Upper lobe of left lung (tissue), 6 donors: Measurements from ENCODE around the gene CENPP. TPM values are rescaled to one million over a fixed set of nuclear protein-coding genes. Genes with fewer than 3 reads are reported as not detected.

Experiments used
- ATAC-seq, 2 donors: fragments of 200-7000 bp; cut with Tn5 transposase; one replicate each; pipeline ENCODE4 v1.9.1; 2022; ENCODE audit warnings: mild to moderate bottlenecking in 2 of 2, moderate library complexity in 2 of 2; ENCODE audit not compliant: low FRiP score in 2 of 2
- DNase-seq, 2 donors: peaks; one replicate each; pipeline ENCODE4 v3.0.0-alpha.2; 2019 to 2020
- H3K27ac ChIP-seq, 4 donors: fragments of 200-600 bp; sonication (generic); one replicate each; pipeline ENCODE4 v1.5.1; 2016 to 2019
- H3K27me3 ChIP-seq, 4 donors: fragments of 200-600 bp; sonication (generic); one replicate each; pipeline ENCODE4 v1.5.1; 2017 to 2019
- H3K36me3 ChIP-seq, 4 donors: fragments of 200-600 bp; sonication (generic); one replicate each; pipeline ENCODE4 v1.5.1; 2016 to 2019
- H3K4me1 ChIP-seq, 4 donors: fragments of 200-600 bp; sonication (generic); one replicate each; pipeline ENCODE4 v1.5.1; 2018 to 2019
- H3K4me3 ChIP-seq, 4 donors: fragments of 200-600 bp; sonication (generic); one replicate each; pipeline ENCODE4 v1.5.1; 2017 to 2019; ENCODE audit warnings: mild to moderate bottlenecking in 2 of 4, moderate library complexity in 1 of 4
- H3K9me3 ChIP-seq, 4 donors: fragments of 200-600 bp; sonication (generic); one replicate each; pipeline ENCODE4 v1.5.1; 2018 to 2019
- CTCF ChIP-seq, 6 experiments: fragments of 450-650 bp in 4 of 6; fragments of 200-600 bp in 2 of 6; sonication (generic) in 2 of 6; IDR thresholded peaks; one replicate each; pipeline ENCODE4 v1.5.1; 2016 to 2019; ENCODE audit warnings: antibody characterized with exemption in 6 of 6
- EP300 ChIP-seq, 4 donors: sonication (generic); formaldehyde crosslinking; IDR thresholded peaks; one replicate each; pipeline ENCODE4 v1.5.1; 2017; ENCODE audit warnings: antibody characterized with exemption in 4 of 4, control low read depth in 2 of 4
- POLR2A ChIP-seq, 4 donors: fragments of 450-650 bp; IDR thresholded peaks; one replicate each; pipeline ENCODE4 v1.5.1; 2016 to 2017; ENCODE audit warnings: antibody characterized with exemption in 4 of 4, mild to moderate bottlenecking in 2 of 4
- POLR2AphosphoS5 ChIP-seq, 2 donors: sonication (generic); formaldehyde crosslinking; IDR thresholded peaks; one replicate each; pipeline ENCODE4 v1.5.1; 2017; ENCODE audit warnings: antibody characterized with exemption in 2 of 2
- whole genome bisulfite sequencing, 2 donors: methylation state at CpG; one replicate each; pipeline ENCODE4 v1.1.5; 2017 to 2018; 5-methylcytosine and 5-hydroxymethylcytosine counted together
- total RNA-seq, 6 donors: library from RNA; depleted of rRNA in 4 of 6; stranded (reverse); fragments of >200 nt in 4 of 6; gene quantifications; one replicate each; pipeline versions ENCODE4 v1.1.0 to v1.2.1, GENCODE V29; 2016 to 2021
- donor health status: DM: no; HTN: no; CAD: no; lungs with moderate emphysema.
- donor health status: DM: no; HTN: yes; CAD: no; lungs with severe emphysema.

CENPP gene
- total RNA-seq, 6 donors from 2014 or later, result 2.9 to 17.8 (median 4.9) TPM

- Histone ChIP-seq H3K9me3 (no peaks in the 10 kb centered on the region), H3K27ac (no peak overlapping the region), H3K36me3 (no peaks in the 10 kb centered on the region), H3K4me1 (no peaks in the 10 kb centered on the region), H3K4me3 (no peak overlapping the region), H3K27me3 (no peaks in the 10 kb centered on the region)
- no peak for DNase-seq
- TF ChIP-seq POLR2A (IDR thresholded peaks at IDR 0.05) (no peak), POLR2AphosphoS5 (IDR thresholded peaks at IDR 0.05) (no peak), CTCF (IDR thresholded peaks at IDR 0.05) (no peak), EP300 (IDR thresholded peaks at IDR 0.05) (no peak)
- WGBS, 2 donors, result 83 to 87% methylated on average over 5 of the region's 5 CpGs
- ATAC-seq, result no peak
Observed at GRCh38 chr9:92438900-92439526, 113.3 kb downstream of the CENPP start.

GRCh38 chr9:92439921-92440750 lies 114.4 kb downstream of the CENPP start:
- no peak for DNase-seq
- Histone ChIP-seq H3K36me3 (no peaks in the 10 kb centered on the region), H3K27ac (no peak overlapping the region), H3K4me1 (no peaks in the 10 kb centered on the region), H3K9me3 (no peaks in the 10 kb centered on the region), H3K4me3 (no peak overlapping the region), H3K27me3 (no peaks in the 10 kb centered on the region)
- WGBS, 2 donors, result 87 to 88% methylated on average over 5 of the region's 5 CpGs
- no peak for ATAC-seq
- no peak for TF ChIP-seq POLR2AphosphoS5 (IDR thresholded peaks at IDR 0.05)
- no peak for TF ChIP-seq EP300 (IDR thresholded peaks at IDR 0.05)
- TF ChIP-seq POLR2A (IDR thresholded peaks at IDR 0.05), result no peak

- Histone ChIP-seq H3K9me3 (no peaks in the 10 kb centered on the region), H3K27me3 (no peaks in the 10 kb centered on the region), H3K36me3 (no peaks in the 10 kb centered on the region), H3K27ac (no peak overlapping the region), H3K4me1 (no peaks in the 10 kb centered on the region), H3K4me3 (no peak overlapping the region)
- TF ChIP-seq POLR2A (IDR thresholded peaks at IDR 0.05), result no peak
- TF ChIP-seq EP300 (IDR thresholded peaks at IDR 0.05), result no peak
- no peak for TF ChIP-seq POLR2AphosphoS5 (IDR thresholded peaks at IDR 0.05)
- TF ChIP-seq CTCF (IDR thresholded peaks at IDR 0.05), result no peak
- ATAC-seq (no peak), DNase-seq (no peak)
- 82 to 92% methylated on average over 6 of the region's 6 CpGs for WGBS, 2 donors
Observed at GRCh38 chr9:92440751-92441046, 114.9 kb downstream of the CENPP start.

GRCh38 chr9:92444841-92445240 lies 119.1 kb downstream of the CENPP start:
- WGBS, 2 donors, result 60 to 89% methylated on average over 1 to 3 of the region's 4 CpGs
- no peaks in the 10 kb centered on the region for H3K9me3 ChIP-seq
- H3K4me3 ChIP-seq, result no peak overlapping the region
- ATAC-seq, result no peak
- no peak overlapping the region for H3K27ac ChIP-seq
- TF ChIP-seq POLR2AphosphoS5 (IDR thresholded peaks at IDR 0.05) (no peak), POLR2A (IDR thresholded peaks at IDR 0.05) (no peak), CTCF (IDR thresholded peaks at IDR 0.05) (no peak), EP300 (IDR thresholded peaks at IDR 0.05) (no peak)
- H3K4me1 ChIP-seq, result no peaks in the 10 kb centered on the region
- no peak for DNase-seq
- no peaks in the 10 kb centered on the region for H3K27me3 ChIP-seq
- H3K36me3 ChIP-seq, result no peaks in the 10 kb centered on the region

- Histone ChIP-seq H3K36me3 (no peaks in the 10 kb centered on the region), H3K9me3 (no peaks in the 10 kb centered on the region), H3K27me3 (no peaks in the 10 kb centered on the region), H3K4me3 (no peak overlapping the region), H3K4me1 (no peaks in the 10 kb centered on the region), H3K27ac (no peak overlapping the region)
- ATAC-seq, result no peak
- no peak for DNase-seq
- no peak for TF ChIP-seq POLR2AphosphoS5 (IDR thresholded peaks at IDR 0.05)
- TF ChIP-seq POLR2A (IDR thresholded peaks at IDR 0.05), result no peak
- no peak for TF ChIP-seq CTCF (IDR thresholded peaks at IDR 0.05)
- TF ChIP-seq EP300 (IDR thresholded peaks at IDR 0.05), result no peak
Observed at GRCh38 chr9:92446536-92446935, 120.8 kb downstream of the CENPP start.
